GM12891 (cell line): Measurements from ENCODE around the gene MRPL54.

Experiments
- DNase-seq: peaks from one replicate; pipeline ENCODE4 v3.0.0; 2011; ENCODE audit warnings: low spot score; ENCODE audit not compliant: insufficient read length
- FAIRE-seq: peaks from 2 replicates; lab custom pipeline; 2011; peaks lifted over from hg19 to GRCh38; lab: Jason Lieb, UNC
- POLR2A ChIP-seq: IDR thresholded peaks from 2 replicates; pipeline ENCODE4 v1.6.1; 2011; ENCODE audit warnings: low read depth, low read length, control low read depth
- POLR2AphosphoS5 ChIP-seq: IDR thresholded peaks from 2 replicates; pipeline ENCODE4 v1.6.1; 2011; ENCODE audit warnings: low read depth, low read length, control low read depth
- TAF1 ChIP-seq: IDR thresholded peaks from 2 replicates; pipeline ENCODE4 v1.6.1; 2011; ENCODE audit warnings: low read depth, low read length, control low read depth

Gene MRPL54

GRCh38 chr19:3816566-3817218, 54.2 kb downstream of the MRPL54 start:
- TF ChIP-seq POLR2A (no peak), TAF1 (no peak), POLR2AphosphoS5 (no peak)
- no peak for FAIRE-seq
- DNase-seq = no peak
